ENCODE results near the gene SSC5D.
"Not testable (repeated sequence)": the region's sequence is repeated elsewhere in the genome, so short reads cannot be mapped to it uniquely, and the experiment has no call there.

The SSC5D gene

GRCh38 chr19:55529636-55530234 is 41.5 kb downstream of the SSC5D start:
- Histone ChIP-seq H3K27ac (no peak overlapping the region), H3K36me3 (replicated peaks) (no peaks in the 10 kb centered on the region), H3K4me3 (ENCODE audit: low read depth, low read length) (no peak overlapping the region), H3K27me3 (replicated peaks) (no peaks in the 10 kb centered on the region)
- no peak for TF ChIP-seq CTCF (IDR thresholded peaks at IDR 0.05; ENCODE audit: low read depth, low read length, missing control alignments)
- in situ Hi-C loops (cut with HindIII; ENCODE audit: low pct_ligation_motif_present, low sequenced_read_pairs) = no loop called here
- DNase-seq = no peak

GRCh38 chr19:55530996-55531395 is 42.8 kb downstream of the SSC5D start:
- in situ Hi-C loops (cut with HindIII; ENCODE audit: low pct_ligation_motif_present, low sequenced_read_pairs) = no loop called here
- TF ChIP-seq CTCF (IDR thresholded peaks at IDR 0.05; ENCODE audit: low read depth, low read length, missing control alignments) = no peak

GRCh38 chr19:55534280-55534679 is 46.0 kb downstream of the SSC5D start:
- H3K27me3 ChIP-seq (replicated peaks); H3K36me3 ChIP-seq (replicated peaks); H3K4me3 ChIP-seq (ENCODE audit: low read depth, low read length); DNase-seq; H3K27ac ChIP-seq; in situ Hi-C loops (cut with HindIII; ENCODE audit: low pct_ligation_motif_present, low sequenced_read_pairs): not testable (repeated sequence)

More at GRCh38 chr19:55530996-55531395, 42.8 kb downstream of the SSC5D start:
- DNase-seq = no peak
- Histone ChIP-seq H3K4me3 (ENCODE audit: low read depth, low read length) (no peak overlapping the region), H3K27me3 (replicated peaks) (no peaks in the 10 kb centered on the region), H3K36me3 (replicated peaks) (no peaks in the 10 kb centered on the region), H3K27ac (no peak overlapping the region)

- in situ Hi-C loops (cut with HindIII; ENCODE audit: low pct_ligation_motif_present, low sequenced_read_pairs) = no loop called here
- no peak for TF ChIP-seq CTCF (IDR thresholded peaks at IDR 0.05; ENCODE audit: low read depth, low read length, missing control alignments)
- Histone ChIP-seq H3K36me3 (replicated peaks) (no peaks in the 10 kb centered on the region), H3K27ac (no peak overlapping the region), H3K27me3 (replicated peaks) (no peaks in the 10 kb centered on the region), H3K4me3 (ENCODE audit: low read depth, low read length) (no peak overlapping the region)
- DNase-seq = no peak
These were observed 47.1 kb downstream of the SSC5D start for GRCh38 chr19:55535173-55535964.

GRCh38 chr19:55535965-55536350 is 47.7 kb downstream of the SSC5D start:
- no peak for TF ChIP-seq CTCF (IDR thresholded peaks at IDR 0.05; ENCODE audit: low read depth, low read length, missing control alignments)
- Histone ChIP-seq H3K36me3 (replicated peaks) (no peaks in the 10 kb centered on the region), H3K27me3 (replicated peaks) (no peaks in the 10 kb centered on the region), H3K27ac (no peak overlapping the region), H3K4me3 (ENCODE audit: low read depth, low read length) (no peak overlapping the region)
- in situ Hi-C loops (cut with HindIII; ENCODE audit: low pct_ligation_motif_present, low sequenced_read_pairs) = no loop called here
- DNase-seq = no peak

GRCh38 chr19:55536366-55536765 is 48.1 kb downstream of the SSC5D start:
- Histone ChIP-seq H3K27ac (no peak overlapping the region), H3K4me3 (ENCODE audit: low read depth, low read length) (no peak overlapping the region), H3K36me3 (replicated peaks) (no peaks in the 10 kb centered on the region), H3K27me3 (replicated peaks) (no peaks in the 10 kb centered on the region)
- DNase-seq = no peak
- in situ Hi-C loops (cut with HindIII; ENCODE audit: low pct_ligation_motif_present, low sequenced_read_pairs) = no loop called here
- no peak for TF ChIP-seq CTCF (IDR thresholded peaks at IDR 0.05; ENCODE audit: low read depth, low read length, missing control alignments)
